ENCODE results near the gene TBC1D22B.
"Not testable (repeated sequence)": the region's sequence is repeated elsewhere in the genome, so short reads cannot be mapped to it uniquely, and the experiment has no call there.

The TBC1D22B gene

DNA sequence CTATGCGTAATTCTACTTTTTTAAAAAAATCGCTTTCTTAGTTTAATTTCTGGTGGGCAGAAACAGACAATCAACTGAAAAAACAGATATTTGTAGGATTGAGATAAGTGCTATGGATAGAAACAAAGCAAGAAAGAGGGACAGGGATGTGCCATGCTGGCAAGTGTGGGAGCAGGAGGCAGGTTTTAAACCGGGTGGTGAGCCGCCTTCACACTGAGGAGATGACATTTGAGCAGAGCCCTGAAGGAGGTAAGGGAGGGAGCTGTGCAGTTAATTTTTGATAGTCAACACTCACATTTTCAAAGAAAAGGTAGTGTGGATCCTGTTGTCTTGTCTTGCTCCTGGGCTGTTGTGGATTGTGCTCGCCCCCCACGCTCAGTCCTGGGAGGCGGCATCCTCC is 47.2 kb downstream of the TBC1D22B start:
- no peak for DNase-seq

DNA sequence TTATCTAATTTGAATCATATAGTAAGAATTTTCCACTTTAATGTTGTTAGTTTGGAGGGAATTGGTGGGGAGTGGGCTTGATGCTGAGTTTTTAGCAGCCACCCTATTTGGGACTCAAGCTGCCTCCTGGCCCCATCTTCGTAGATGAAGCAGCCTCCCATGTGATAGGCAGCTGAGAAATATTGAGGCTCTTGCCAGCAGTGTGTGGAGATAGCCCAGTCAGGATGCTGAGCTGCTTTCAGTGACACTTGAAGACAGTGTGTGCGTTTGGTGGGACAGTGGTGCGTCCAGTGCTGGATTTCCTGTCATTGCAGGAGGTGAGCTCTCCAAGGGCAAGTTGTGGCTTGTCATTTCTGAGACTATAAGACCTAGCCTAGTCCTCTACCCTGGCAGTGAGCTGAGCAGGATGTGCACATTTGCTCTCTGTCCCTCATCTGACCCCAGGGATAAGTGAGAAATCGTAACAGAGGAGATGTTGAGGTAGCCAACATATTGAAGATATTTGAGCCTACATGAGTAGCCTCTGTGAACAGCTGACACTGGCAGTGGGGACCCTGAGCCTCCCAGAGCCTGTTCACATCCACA is 48.4 kb downstream of the TBC1D22B start:
- no peak for DNase-seq

GRCh38 chr6:37306624-37307222 is 49.2 kb downstream of the TBC1D22B start:
- DNase-seq: no peak

DNA sequence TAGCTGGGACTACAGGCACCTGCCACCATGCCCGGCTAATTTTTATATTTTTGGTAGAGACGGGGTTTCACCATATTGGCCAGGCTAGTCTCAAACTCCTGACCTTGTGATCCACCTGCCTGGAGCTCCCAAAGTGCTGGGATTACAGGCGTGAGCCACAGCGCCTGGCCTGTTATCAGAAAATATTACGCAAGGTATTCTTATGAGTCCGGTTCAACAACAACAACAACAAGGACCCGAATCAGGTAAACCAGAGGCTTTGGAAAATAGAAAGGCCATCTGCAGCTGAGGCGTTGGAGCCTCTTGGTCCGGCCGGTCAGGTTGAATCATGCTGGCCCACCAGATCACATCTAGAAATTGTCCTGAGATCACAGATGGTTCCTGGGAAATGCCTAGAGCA is 49.9 kb downstream of the TBC1D22B start:
- DNase-seq: not testable (repeated sequence)

GRCh38 chr6:37308069-37308815 is 50.7 kb downstream of the TBC1D22B start:
- no peak for DNase-seq

DNA sequence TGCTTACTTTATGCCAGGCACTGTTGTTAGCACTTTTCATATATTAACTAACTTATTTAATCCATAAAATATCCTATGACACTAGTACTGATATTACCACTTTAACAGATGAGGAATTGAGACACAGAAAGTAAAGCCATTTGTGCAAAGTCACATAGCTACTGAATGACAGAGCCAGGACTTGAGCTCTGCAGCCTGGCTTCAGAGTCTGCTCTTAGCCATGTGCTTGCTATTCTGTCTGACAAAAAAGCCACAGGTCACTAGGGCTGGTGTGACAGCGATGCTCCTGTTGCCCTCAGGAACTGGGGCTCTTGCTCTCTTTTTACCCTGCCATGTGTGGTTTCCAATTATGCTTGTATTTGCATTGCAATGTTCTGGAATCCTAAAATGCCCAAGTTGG is 51.5 kb downstream of the TBC1D22B start:
- no peak for DNase-seq

DNA sequence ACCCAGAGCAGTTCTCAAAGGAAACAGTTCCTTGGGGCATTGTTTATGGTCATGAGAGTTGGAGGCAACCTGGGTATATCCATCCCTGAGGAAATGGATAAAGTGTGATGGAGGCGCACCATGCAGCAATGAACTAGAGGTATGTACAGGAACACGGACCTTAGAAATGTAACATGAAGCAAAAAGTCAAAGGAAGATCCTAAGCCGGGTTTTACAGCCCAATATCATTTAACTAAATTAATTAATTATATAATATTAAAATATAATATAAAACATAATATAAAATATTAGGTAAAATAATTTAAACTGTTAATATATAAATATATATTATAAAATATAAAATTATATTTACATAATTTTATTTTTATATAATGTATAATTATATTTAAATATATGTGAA is 52.1 kb downstream of the TBC1D22B start:
- DNase-seq: no peak

GRCh38 chr6:37310966-37311365 is 53.4 kb downstream of the TBC1D22B start:
- DNase-seq: no peak

GRCh38 chr6:37311741-37312473 is 54.3 kb downstream of the TBC1D22B start:
- DNase-seq: peak; percentile 15

GRCh38 chr6:37313723-37314486 is 56.3 kb downstream of the TBC1D22B start:
- DNase-seq: peak; percentile 77

DNA sequence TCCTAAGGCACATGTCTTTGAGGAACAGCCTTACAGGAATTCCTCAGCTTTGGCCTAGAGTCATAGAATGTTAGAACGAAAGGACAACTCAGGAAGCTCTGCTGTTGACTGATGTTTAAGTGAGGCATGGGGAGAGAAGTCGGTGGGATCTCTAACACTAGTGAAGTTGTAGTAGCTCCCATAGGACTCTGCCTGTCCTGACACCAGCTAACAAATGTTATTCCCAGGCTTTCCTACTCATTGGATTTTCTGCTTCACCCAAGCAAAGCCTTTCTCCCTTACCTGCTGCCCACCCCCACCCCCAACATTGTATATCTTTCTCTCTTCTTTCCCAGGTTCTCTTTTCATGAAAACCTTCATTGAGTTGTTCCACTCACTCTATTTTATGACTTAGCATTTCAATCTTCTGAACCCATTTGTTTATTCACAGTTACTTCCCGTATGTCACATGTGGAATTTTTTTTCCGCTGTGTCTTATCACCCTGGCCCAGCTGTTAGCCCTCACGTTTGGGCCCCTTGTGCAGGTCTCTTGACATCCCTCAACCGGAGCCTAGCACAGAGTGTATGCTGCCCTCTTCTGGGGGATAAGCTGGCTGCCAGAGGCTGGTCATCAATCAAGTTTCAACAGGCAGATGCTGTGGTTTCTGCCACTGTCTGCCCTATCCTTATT is 57.0 kb downstream of the TBC1D22B start:
- DNase-seq: peak; percentile 72

GRCh38 chr6:37315157-37315515 is 57.6 kb downstream of the TBC1D22B start:
- no peak for DNase-seq

- DNase-seq: no peak
Measured at GRCh38 chr6:37316071-37316470, 58.5 kb downstream of the TBC1D22B start.

DNA sequence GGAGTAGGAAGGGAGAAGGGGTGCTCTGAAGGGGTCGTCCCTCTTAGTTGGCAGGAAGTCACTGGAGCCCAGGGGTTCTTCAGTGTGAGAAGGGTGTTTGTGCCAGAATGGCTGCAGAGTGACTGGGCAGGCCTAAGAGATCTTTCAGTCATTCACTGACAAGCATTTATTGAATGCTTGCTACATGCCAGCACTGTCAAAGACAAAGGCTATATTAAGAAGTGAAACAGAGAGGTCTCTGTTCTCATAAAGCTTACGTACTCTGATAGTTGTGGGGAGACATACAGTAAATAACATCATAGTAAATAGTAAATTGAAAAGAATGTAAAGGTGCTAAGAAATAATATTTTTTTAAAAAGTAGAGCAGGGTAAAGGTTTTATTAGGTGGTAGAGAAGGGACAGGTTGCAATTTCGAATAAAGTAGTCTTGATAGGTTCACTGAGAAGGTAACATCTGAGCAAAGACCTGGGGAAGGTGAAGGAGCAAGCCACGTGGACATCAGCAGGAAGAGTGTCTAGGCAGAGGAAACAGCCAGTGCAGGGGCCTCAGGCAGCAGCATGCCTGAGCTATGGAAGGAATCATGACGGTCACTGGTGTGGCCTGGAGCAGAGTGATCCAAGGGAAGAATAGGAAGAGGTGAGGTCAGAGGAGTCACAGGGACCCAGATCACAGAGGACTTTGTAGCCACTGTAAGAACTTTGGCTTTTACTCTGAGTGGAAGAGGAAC is 59.9 kb downstream of the TBC1D22B start:
- DNase-seq: no peak

GRCh38 chr6:37319156-37319555 is 61.6 kb downstream of the TBC1D22B start:
- DNase-seq: no peak

DNA sequence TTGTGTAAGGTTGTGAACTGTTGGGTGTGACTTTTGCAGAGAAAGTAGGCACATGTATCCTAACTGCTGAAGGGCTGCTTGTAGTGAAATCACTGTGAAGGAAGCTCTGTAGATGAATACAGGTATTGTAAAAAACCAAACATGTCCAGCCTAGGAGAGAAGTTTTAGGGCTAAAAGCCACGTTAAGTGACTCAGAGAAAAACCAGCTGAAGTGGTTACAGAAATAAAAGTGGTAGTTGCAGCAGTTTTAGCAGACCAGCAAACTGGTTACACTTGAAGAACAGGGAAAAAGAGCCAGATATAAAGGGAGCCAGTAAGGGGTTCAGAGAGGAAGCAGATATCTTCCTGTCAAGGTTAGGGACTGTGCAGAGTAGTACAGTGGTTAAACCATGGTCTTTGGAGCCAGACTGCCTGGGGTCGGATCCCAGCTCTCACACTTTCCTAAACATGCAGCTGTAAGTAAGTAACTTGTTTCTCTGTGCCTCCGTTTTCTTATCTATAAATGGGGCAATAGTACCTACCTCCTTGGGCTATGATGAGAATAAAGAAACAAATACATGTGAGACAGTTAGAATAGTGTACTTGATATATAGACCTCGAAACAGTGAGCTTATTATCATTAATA is 62.4 kb downstream of the TBC1D22B start:
- no peak for DNase-seq

GRCh38 chr6:37320646-37321045 is 63.1 kb downstream of the TBC1D22B start:
- DNase-seq: no peak

GRCh38 chr6:37321101-37321500 is 63.5 kb downstream of the TBC1D22B start:
- no peak for DNase-seq

DNA sequence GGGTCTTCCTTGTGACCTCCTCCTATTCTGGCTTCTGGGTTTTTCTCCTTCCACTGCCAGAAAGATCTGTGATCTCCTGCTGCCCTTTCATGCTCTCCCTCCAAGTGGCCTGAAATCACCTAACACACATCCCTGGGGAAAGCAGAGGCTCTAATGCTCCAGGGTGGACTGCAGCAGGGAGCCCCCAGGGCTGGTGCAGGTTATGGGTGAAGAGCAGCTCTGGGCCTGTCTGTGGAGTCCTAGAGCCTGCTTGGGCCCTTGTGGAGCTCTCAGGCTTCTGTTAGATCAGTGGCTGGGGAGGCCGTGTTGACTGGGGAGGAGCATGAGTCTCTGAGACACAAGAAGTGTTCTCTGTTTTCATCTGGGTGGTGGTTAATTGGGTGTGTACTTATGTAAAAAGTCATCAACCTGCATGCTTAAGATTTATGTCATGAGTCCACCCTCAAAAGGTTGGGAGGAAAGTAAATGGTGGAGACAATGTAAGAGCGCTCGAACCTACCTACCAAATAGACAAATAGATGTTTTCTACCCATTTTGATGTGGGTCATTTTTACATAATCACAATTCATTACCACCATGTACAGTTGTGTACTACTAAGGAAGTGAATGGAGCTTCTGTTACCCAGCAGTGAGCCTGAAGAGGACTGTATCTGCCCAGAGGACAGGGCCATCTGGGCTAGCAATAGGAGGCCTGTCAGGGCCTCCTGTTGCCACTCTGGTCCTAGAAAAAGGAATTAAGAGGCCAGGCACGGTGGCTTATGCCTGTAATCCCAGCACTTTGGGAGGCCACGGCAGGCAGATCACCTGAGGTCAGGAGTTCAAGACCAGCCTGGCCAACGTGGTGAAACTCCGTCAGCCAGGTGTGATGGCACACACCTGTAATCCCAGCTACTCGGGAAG is 64.2 kb downstream of the TBC1D22B start:
- DNase-seq: no peak

- DNase-seq: no peak
Measured at GRCh38 chr6:37323580-37323979, 66.0 kb downstream of the TBC1D22B start.

Data from MV-4-11 (cell line).